Lung (tissue), 12 donors: ENCODE results near the gene LY6G6D. TPM values are rescaled to one million over a fixed set of nuclear protein-coding genes. Genes with fewer than 3 reads are reported as not detected.

Experiments used
- ATAC-seq: fragments of 200-7000 bp; cut with Tn5 transposase; one replicate; pipeline ENCODE4 v1.9.1; 2020; ENCODE audit warnings: moderate number of reproducible peaks; ENCODE audit not compliant: insufficient read depth, low FRiP score
- DNase-seq, 3 donors: peaks; one replicate each; pipeline ENCODE4 v3.0.0-alpha.2; 2013 to 2017
- H3K27ac ChIP-seq, 2 donors: one replicate each; pipeline ENCODE4 v1.5.1; 2013; ENCODE audit warnings: mild to moderate bottlenecking in 2 of 2, moderate library complexity in 2 of 2, control low read depth in 1 of 2, inconsistent platforms in 1 of 2, low read depth in 1 of 2, low read length in 1 of 2
- H3K27me3 ChIP-seq, 3 donors: one replicate each; pipeline ENCODE4 v1.5.1; 2013; ENCODE audit warnings: low read length in 2 of 3; ENCODE audit not compliant: control insufficient read depth in 3 of 3, insufficient read depth in 3 of 3
- H3K36me3 ChIP-seq, 4 donors: one replicate each; pipeline ENCODE4 v1.5.1; 2013; ENCODE audit warnings: low read length in 4 of 4, mild to moderate bottlenecking in 1 of 4, moderate library complexity in 1 of 4; ENCODE audit not compliant: control insufficient read depth in 4 of 4, insufficient read depth in 4 of 4
- H3K4me1 ChIP-seq, 5 donors: one replicate each; pipeline ENCODE4 v1.5.1; 2013; ENCODE audit warnings: low read length in 5 of 5, mild to moderate bottlenecking in 2 of 5, moderate library complexity in 1 of 5; ENCODE audit not compliant: control insufficient read depth in 5 of 5, insufficient read depth in 5 of 5
- H3K4me3 ChIP-seq: one replicate; pipeline ENCODE4 v1.5.1; 2013; ENCODE audit warnings: mild to moderate bottlenecking, control low read depth, moderate library complexity
- H3K9ac ChIP-seq, 2 donors: one replicate each; pipeline ENCODE4 v1.5.1; 2013; ENCODE audit warnings: low read length in 2 of 2, control low read depth in 1 of 2; ENCODE audit not compliant: insufficient read depth in 1 of 2
- H3K9me3 ChIP-seq, 4 donors: one replicate each; pipeline ENCODE4 v1.5.1; 2013; ENCODE audit warnings: low read length in 3 of 4, mild to moderate bottlenecking in 1 of 4, moderate library complexity in 1 of 4; ENCODE audit not compliant: control insufficient read depth in 4 of 4, insufficient read depth in 3 of 4
- CTCF ChIP-seq: IDR thresholded peaks from 2 replicates; pipeline ENCODE4 v1.5.1; 2012; ENCODE audit warnings: mild to moderate bottlenecking; ENCODE audit errors: control extremely low read depth, extremely low read depth
- WGBS, 2 donors: extraction: QIAGEN DNeasy Blood & Tissue Kit; methylation state at CpG; one replicate each; pipeline ENCODE4 v1.1.7; 2013; 5-methylcytosine and 5-hydroxymethylcytosine counted together
- polyA plus RNA-seq, 2 donors: library from polyadenylated mRNA; stranded (reverse); fragments of 200-250 nt; gene quantifications; one replicate each; pipeline ENCODE4 v1.2.1, GENCODE V29; 2013
- total RNA-seq, 2 donors: library from RNA; depleted of rRNA in 1 of 2; stranded (reverse); fragments of >200 nt in 1 of 2; gene quantifications; one replicate each; pipeline ENCODE4 v1.2.1, GENCODE V29; 2014 to 2021
- donor health status: control.
- donor health status: control.
- donor health status: Bipolar disorder and iron deficiency.
- donor health status: healthy.
- donor health status: DM: yes; HTN: yes; CAD: no.

The LY6G6D gene
- total and polyA plus RNA-seq, 4 donors, result not detected

- ATAC-seq, result no peak
- Histone ChIP-seq H3K9me3 (no peaks in the 10 kb centered on the region), H3K4me1 (peaks cover 0 to 8% (median 0%) of the 10 kb centered on the region in 5 donors), H3K27me3 (no peaks in the 10 kb centered on the region), H3K36me3 (peaks cover 17 to 53% (median 26%) of the 10 kb centered on the region in 4 donors), H3K4me3 (no peak overlapping the region), H3K27ac (no peak overlapping the region), H3K9ac (no peak overlapping the region)
- DNase-seq, result no peak
- no peak for TF ChIP-seq CTCF
- 87 to 89% methylated on average over 14 of the region's 14 CpGs for WGBS, 2 donors
Observed at GRCh38 chr6:31687860-31688693, 27.1 kb upstream of the LY6G6D start.

GRCh38 chr6:31689249-31690110 is 25.7 kb upstream of the LY6G6D start:
- DNase-seq, result no peak
- ATAC-seq, result no peak
- Histone ChIP-seq H3K4me1 (no peaks in the 10 kb centered on the region), H3K36me3 (peaks cover 22 to 63% (median 30%) of the 10 kb centered on the region in 4 donors), H3K27me3 (no peaks in the 10 kb centered on the region), H3K9me3 (no peaks in the 10 kb centered on the region), H3K27ac (no peak overlapping the region), H3K4me3 (no peak overlapping the region), H3K9ac (no peak overlapping the region)
- 80 to 81% methylated on average over 11 of the region's 11 CpGs for WGBS, 2 donors
- TF ChIP-seq CTCF, result no peak

- TF ChIP-seq CTCF, result no peak
- Histone ChIP-seq H3K27ac (no peak overlapping the region), H3K27me3 (no peaks in the 10 kb centered on the region), H3K9ac (no peak overlapping the region), H3K4me3 (no peak overlapping the region), H3K4me1 (no peaks in the 10 kb centered on the region), H3K36me3 (peaks cover 23 to 69% (median 33%) of the 10 kb centered on the region in 4 donors), H3K9me3 (no peaks in the 10 kb centered on the region)
- DNase-seq, result no peak
- no peak for ATAC-seq
- 78 to 87% methylated on average over 10 of the region's 10 CpGs for WGBS, 2 donors
Observed at GRCh38 chr6:31690231-31691077, 24.7 kb upstream of the LY6G6D start.
